K562 (cell line): Measurements from ENCODE around the gene FAM200B.

Experiments used
- EZH2 ChIP-seq: IDR thresholded peaks from 2 replicates; pipeline ENCODE4 v1.6.1; 2012; ENCODE audit warnings: low read depth, mild to moderate bottlenecking, inconsistent platforms, low read length, borderline replicate concordance
- FOXJ3 ChIP-seq: sonication (generic); formaldehyde crosslinking; IDR thresholded peaks from 2 replicates; pipeline ENCODE4 v1.4.0; 2020; ENCODE audit warnings: mild to moderate bottlenecking, missing genetic modification reagents
- POLR2AphosphoS2 ChIP-seq: IDR thresholded peaks from 2 replicates; pipeline ENCODE4 v1.6.1; 2012; ENCODE audit warnings: low read length, improper control_type of control experiment

GRCh38 chr4:15672101-15672500 lies 9.5 kb upstream of the FAM200B start:
- TF ChIP-seq POLR2AphosphoS2 (no peak), FOXJ3 (CRISPR knock-in tag) (no peak), EZH2 (no peak)
